ENCODE data around the gene STXBP2.

STXBP2 gene

DNA sequence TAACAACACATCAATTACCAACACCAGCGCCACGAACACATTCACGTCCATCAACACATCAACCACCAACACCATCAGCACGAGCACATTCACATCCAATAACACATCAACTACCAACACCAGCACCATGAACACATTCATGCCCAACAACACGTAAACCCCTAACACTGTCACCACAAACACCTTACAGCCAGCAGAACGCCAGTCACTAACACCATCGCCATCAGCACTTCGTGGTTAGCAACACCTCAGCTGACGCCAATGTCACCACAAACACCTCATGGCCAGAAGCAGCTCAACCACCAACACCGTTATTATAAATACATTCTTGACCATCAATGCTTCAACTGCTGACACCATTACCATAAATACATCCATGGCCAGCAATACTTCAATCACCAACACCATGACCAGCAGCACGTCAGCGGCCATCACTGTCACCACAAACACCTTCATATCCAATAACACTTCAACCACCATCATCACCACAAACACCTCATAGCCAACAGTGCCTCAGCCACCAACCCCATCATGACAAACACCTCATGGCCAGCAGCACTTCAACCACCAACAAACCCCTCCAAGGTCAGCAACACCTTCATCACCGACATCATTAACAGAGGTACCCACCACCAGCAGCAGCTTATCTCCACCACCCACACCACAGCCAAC is 55.6 kb downstream of the STXBP2 start:
- no peak overlapping the region for H3K4me3 ChIP-seq (ENCODE audit: low read depth, low read length)
- TF ChIP-seq, protein P1, sequence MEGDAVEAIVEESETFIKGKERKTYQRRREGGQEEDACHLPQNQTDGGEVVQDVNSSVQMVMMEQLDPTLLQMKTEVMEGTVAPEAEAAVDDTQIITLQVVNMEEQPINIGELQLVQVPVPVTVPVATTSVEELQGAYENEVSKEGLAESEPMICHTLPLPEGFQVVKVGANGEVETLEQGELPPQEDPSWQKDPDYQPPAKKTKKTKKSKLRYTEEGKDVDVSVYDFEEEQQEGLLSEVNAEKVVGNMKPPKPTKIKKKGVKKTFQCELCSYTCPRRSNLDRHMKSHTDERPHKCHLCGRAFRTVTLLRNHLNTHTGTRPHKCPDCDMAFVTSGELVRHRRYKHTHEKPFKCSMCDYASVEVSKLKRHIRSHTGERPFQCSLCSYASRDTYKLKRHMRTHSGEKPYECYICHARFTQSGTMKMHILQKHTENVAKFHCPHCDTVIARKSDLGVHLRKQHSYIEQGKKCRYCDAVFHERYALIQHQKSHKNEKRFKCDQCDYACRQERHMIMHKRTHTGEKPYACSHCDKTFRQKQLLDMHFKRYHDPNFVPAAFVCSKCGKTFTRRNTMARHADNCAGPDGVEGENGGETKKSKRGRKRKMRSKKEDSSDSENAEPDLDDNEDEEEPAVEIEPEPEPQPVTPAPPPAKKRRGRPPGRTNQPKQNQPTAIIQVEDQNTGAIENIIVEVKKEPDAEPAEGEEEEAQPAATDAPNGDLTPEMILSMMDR (IDR thresholded peaks at IDR 0.05; ENCODE audit: low read depth, low read length): no peak

DNA sequence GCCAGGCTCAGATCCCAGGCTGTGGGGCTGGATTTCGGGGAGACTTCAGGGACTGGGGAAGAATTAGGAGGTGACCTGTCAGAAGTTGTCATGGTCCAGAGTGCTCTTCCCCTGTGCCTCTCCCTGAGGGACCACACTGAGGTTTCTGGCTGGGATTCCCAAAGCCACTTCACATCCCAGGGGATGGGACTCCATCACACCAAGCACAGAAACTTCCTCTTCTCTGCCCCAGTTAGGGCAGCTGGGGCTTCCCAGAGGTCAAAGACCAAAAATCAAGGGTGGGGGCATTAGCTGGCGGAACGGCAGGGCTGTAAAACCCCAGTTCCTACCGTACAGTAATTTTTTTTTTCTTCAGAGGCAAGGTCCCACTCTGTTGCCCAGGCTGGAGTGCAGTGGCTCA is 57.6 kb downstream of the STXBP2 start:
- TF ChIP-seq, protein P1 (IDR thresholded peaks at IDR 0.05; ENCODE audit: low read depth, low read length): no peak
- no peak overlapping the region for H3K4me3 ChIP-seq (ENCODE audit: low read depth, low read length)

Data from WI38 (cell line).